ENCODE data around the gene FRY.

The FRY gene

GRCh38 chr13:32141462-32141861, 109.9 kb downstream of the FRY start:
- WGBS (ENCODE audit: insufficient coverage, insufficient read length), result no CpG with 5 or more reads among the region's 1 CpG
- Histone ChIP-seq H3K4me1 (ENCODE audit: control insufficient read depth, insufficient read depth, low read length) (no peaks in the 10 kb centered on the region; the same call in 1 of the 2 replicates), H3K27ac (ENCODE audit: low read length) (no peak overlapping the region), H3K4me3 (ENCODE audit: low read length) (no peak overlapping the region), H3K27me3 (ENCODE audit: control insufficient read depth, insufficient read depth, low read length) (no peaks in the 10 kb centered on the region), H3K9me3 (ENCODE audit: control insufficient read depth, insufficient read depth, low read length) (no peaks in the 10 kb centered on the region), H3K36me3 (ENCODE audit: control insufficient read depth, insufficient read depth, low read length) (no peaks in the 10 kb centered on the region)
- DNase-seq (ENCODE audit: low read depth, low spot score), result no peak

DNA sequence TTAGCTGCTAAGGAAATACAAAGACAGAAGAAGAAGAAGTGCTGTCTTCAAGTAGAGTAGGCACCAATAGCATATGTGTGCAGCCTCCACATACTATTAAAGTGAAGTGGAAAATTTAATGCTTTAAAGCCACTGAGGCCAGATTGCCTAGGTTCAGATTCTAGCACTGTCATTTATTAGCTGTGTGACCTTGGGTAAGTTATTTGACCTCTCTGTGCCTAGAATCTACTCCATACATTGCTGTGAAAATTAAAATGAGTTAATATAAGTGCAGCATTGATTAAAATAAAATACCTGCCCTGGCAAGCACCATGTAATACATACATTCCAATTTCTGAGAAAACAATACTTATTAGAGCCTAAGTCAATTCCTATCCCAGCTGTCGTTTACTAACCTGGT, 110.5 kb downstream of the FRY start:
- no peaks in the 10 kb centered on the region for H3K9me3 ChIP-seq (ENCODE audit: control insufficient read depth, insufficient read depth, low read length)
- no peaks in the 10 kb centered on the region for H3K36me3 ChIP-seq (ENCODE audit: control insufficient read depth, insufficient read depth, low read length)
- no peaks in the 10 kb centered on the region for H3K27me3 ChIP-seq (ENCODE audit: control insufficient read depth, insufficient read depth, low read length)
- H3K4me3 ChIP-seq (ENCODE audit: low read length), result no peak overlapping the region
- WGBS (ENCODE audit: insufficient coverage, insufficient read length), result no CpG with 5 or more reads among the region's 1 CpG
- no peak overlapping the region for H3K27ac ChIP-seq (ENCODE audit: low read length)
- H3K4me1 ChIP-seq (ENCODE audit: control insufficient read depth, insufficient read depth, low read length), result no peaks in the 10 kb centered on the region; the same call in 1 of the 2 replicates
- no peak for DNase-seq (ENCODE audit: low read depth, low spot score)

- no peak overlapping the region for H3K4me3 ChIP-seq (ENCODE audit: low read length)
- H3K4me1 ChIP-seq (ENCODE audit: control insufficient read depth, insufficient read depth, low read length), result no peaks in the 10 kb centered on the region; the same call in 1 of the 2 replicates
- DNase-seq (ENCODE audit: low read depth, low spot score), result peak; percentile 13
- H3K27me3 ChIP-seq (ENCODE audit: control insufficient read depth, insufficient read depth, low read length), result no peaks in the 10 kb centered on the region
- H3K27ac ChIP-seq (ENCODE audit: low read length), result no peak overlapping the region
- no peaks in the 10 kb centered on the region for H3K36me3 ChIP-seq (ENCODE audit: control insufficient read depth, insufficient read depth, low read length)
- no peaks in the 10 kb centered on the region for H3K9me3 ChIP-seq (ENCODE audit: control insufficient read depth, insufficient read depth, low read length)
Observed at GRCh38 chr13:32142956-32143375, 111.4 kb downstream of the FRY start.

GRCh38 chr13:32147193-32147592, 115.6 kb downstream of the FRY start:
- Histone ChIP-seq H3K27ac (ENCODE audit: low read length) (no peak overlapping the region), H3K4me3 (ENCODE audit: low read length) (no peak overlapping the region), H3K36me3 (ENCODE audit: control insufficient read depth, insufficient read depth, low read length) (no peaks in the 10 kb centered on the region), H3K9me3 (ENCODE audit: control insufficient read depth, insufficient read depth, low read length) (no peaks in the 10 kb centered on the region), H3K27me3 (ENCODE audit: control insufficient read depth, insufficient read depth, low read length) (no peaks in the 10 kb centered on the region), H3K4me1 (ENCODE audit: control insufficient read depth, insufficient read depth, low read length) (no peaks in the 10 kb centered on the region)
- WGBS (ENCODE audit: insufficient coverage, insufficient read length), result no CpG with 5 or more reads among the region's 2 CpGs
- no peak for DNase-seq (ENCODE audit: low read depth, low spot score)

DNA sequence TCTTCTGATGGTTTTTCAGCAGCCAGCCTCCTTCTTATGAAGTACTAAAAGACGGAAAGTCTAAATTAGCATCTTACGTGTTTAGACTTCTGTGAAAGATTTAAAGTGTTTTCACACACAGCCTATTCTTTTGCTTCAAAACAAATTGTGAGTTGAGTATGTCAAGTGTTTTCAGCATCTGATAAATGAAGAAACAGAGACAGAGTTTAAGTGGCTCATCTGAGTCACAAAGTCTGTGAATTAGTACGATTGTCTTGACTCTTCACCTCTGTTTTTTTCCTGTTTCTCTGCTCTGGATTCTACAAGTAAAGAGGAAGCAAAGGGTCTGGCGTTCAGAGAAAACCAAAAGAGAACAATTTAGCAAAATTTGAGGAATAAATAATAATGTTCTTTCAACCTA, 116.4 kb downstream of the FRY start:
- H3K9me3 ChIP-seq (ENCODE audit: control insufficient read depth, insufficient read depth, low read length), result no peaks in the 10 kb centered on the region
- DNase-seq (ENCODE audit: low read depth, low spot score), result no peak
- H3K27me3 ChIP-seq (ENCODE audit: control insufficient read depth, insufficient read depth, low read length), result no peaks in the 10 kb centered on the region
- H3K4me3 ChIP-seq (ENCODE audit: low read length), result no peak overlapping the region
- no CpG with 5 or more reads among the region's 4 CpGs for WGBS (ENCODE audit: insufficient coverage, insufficient read length)
- H3K27ac ChIP-seq (ENCODE audit: low read length), result no peak overlapping the region
- no peaks in the 10 kb centered on the region for H3K36me3 ChIP-seq (ENCODE audit: control insufficient read depth, insufficient read depth, low read length)
- H3K4me1 ChIP-seq (ENCODE audit: control insufficient read depth, insufficient read depth, low read length), result no peaks in the 10 kb centered on the region

GRCh38 chr13:32150239-32150638, 118.7 kb downstream of the FRY start:
- Histone ChIP-seq H3K36me3 (ENCODE audit: control insufficient read depth, insufficient read depth, low read length) (no peaks in the 10 kb centered on the region), H3K27ac (ENCODE audit: low read length) (no peak overlapping the region), H3K27me3 (ENCODE audit: control insufficient read depth, insufficient read depth, low read length) (no peaks in the 10 kb centered on the region), H3K4me3 (ENCODE audit: low read length) (no peak overlapping the region), H3K4me1 (ENCODE audit: control insufficient read depth, insufficient read depth, low read length) (no peaks in the 10 kb centered on the region), H3K9me3 (ENCODE audit: control insufficient read depth, insufficient read depth, low read length) (no peaks in the 10 kb centered on the region)
- no CpG with 5 or more reads among the region's 1 CpG for WGBS (ENCODE audit: insufficient coverage, insufficient read length)
- no peak for DNase-seq (ENCODE audit: low read depth, low spot score)

- no CpG with 5 or more reads among the region's 1 CpG for WGBS (ENCODE audit: insufficient coverage, insufficient read length)
- Histone ChIP-seq H3K4me3 (ENCODE audit: low read length) (no peak overlapping the region), H3K9me3 (ENCODE audit: control insufficient read depth, insufficient read depth, low read length) (no peaks in the 10 kb centered on the region), H3K27me3 (ENCODE audit: control insufficient read depth, insufficient read depth, low read length) (no peaks in the 10 kb centered on the region), H3K4me1 (ENCODE audit: control insufficient read depth, insufficient read depth, low read length) (no peaks in the 10 kb centered on the region), H3K36me3 (ENCODE audit: control insufficient read depth, insufficient read depth, low read length) (no peaks in the 10 kb centered on the region), H3K27ac (ENCODE audit: low read length) (no peak overlapping the region)
- no peak for DNase-seq (ENCODE audit: low read depth, low spot score)
Observed at GRCh38 chr13:32150794-32151193, 119.2 kb downstream of the FRY start.

- DNase-seq (ENCODE audit: low read depth, low spot score), result no peak
- H3K4me1 ChIP-seq (ENCODE audit: control insufficient read depth, insufficient read depth, low read length), result no peaks in the 10 kb centered on the region
- no peaks in the 10 kb centered on the region for H3K36me3 ChIP-seq (ENCODE audit: control insufficient read depth, insufficient read depth, low read length)
- WGBS (ENCODE audit: insufficient coverage, insufficient read length), result no CpG with 5 or more reads among the region's 5 CpGs
- no peak overlapping the region for H3K27ac ChIP-seq (ENCODE audit: low read length)
- H3K27me3 ChIP-seq (ENCODE audit: control insufficient read depth, insufficient read depth, low read length), result no peaks in the 10 kb centered on the region
- no peak overlapping the region for H3K4me3 ChIP-seq (ENCODE audit: low read length)
- no peaks in the 10 kb centered on the region for H3K9me3 ChIP-seq (ENCODE audit: control insufficient read depth, insufficient read depth, low read length)
Observed at GRCh38 chr13:32151240-32151639, 119.7 kb downstream of the FRY start.

DNA sequence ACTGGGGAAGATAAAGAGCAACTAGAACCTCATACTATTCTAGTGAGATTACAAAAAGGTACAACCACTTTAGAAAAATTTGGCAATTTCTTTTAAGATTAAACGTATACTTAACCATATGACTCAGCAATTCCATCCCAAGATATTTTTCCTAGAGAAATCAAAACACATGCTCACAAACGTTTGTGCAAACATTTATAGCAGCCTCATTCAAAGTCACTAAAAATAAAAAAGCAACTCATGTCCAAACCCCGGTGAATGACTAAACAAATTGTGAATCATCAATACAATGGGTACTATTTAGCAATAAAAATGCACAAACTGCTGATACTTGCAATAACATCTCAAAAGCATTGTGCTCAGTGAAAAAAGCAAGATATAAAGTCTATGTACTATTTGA, 121.5 kb downstream of the FRY start:
- WGBS (ENCODE audit: insufficient coverage, insufficient read length), result no CpG with 5 or more reads among the region's 3 CpGs
- Histone ChIP-seq H3K9me3 (ENCODE audit: control insufficient read depth, insufficient read depth, low read length) (no peaks in the 10 kb centered on the region), H3K36me3 (ENCODE audit: control insufficient read depth, insufficient read depth, low read length) (no peaks in the 10 kb centered on the region), H3K4me3 (ENCODE audit: low read length) (no peak overlapping the region), H3K27me3 (ENCODE audit: control insufficient read depth, insufficient read depth, low read length) (no peaks in the 10 kb centered on the region), H3K4me1 (ENCODE audit: control insufficient read depth, insufficient read depth, low read length) (no peaks in the 10 kb centered on the region), H3K27ac (ENCODE audit: low read length) (no peak overlapping the region)
- DNase-seq (ENCODE audit: low read depth, low spot score), result no peak

DNA sequence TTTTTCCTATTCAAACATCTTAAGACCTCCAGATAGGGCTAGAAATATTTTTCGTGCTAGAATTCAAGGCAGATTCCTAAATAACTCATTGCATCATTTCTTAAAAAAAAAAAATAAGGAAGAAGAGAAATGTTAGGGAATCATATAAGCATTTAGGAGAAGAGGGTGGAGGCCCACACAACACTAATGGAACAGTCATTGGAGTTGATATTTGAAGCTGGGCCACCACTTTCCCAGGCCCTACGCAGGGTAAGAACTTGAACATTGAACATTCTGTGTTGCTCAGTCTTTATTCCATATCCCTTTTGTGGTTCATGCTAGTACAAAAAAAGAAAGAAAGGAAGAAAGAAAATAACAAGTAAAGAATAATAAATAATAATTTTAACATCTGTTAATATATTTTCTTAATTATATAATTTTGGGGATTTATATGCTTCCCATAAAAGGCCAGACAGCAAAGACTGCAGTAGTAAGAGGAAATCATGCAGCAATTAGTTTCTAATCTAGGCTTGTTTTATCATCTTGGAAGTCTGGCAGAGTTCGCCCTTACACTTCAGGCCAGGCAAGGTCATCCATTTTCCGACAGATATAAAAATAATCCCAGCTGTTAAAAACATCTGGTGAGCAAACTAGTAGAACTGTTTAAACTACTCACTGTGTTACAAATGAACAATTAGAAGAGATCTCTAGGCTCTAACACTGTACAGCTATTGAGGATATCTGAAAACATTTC, 127.7 kb downstream of the FRY start:
- Histone ChIP-seq H3K36me3 (ENCODE audit: control insufficient read depth, insufficient read depth, low read length) (no peaks in the 10 kb centered on the region), H3K9me3 (ENCODE audit: control insufficient read depth, insufficient read depth, low read length) (no peaks in the 10 kb centered on the region), H3K4me3 (ENCODE audit: low read length) (no peak overlapping the region), H3K27me3 (ENCODE audit: control insufficient read depth, insufficient read depth, low read length) (no peaks in the 10 kb centered on the region), H3K4me1 (ENCODE audit: control insufficient read depth, insufficient read depth, low read length) (no peaks in the 10 kb centered on the region), H3K27ac (ENCODE audit: low read length) (no peak overlapping the region)
- WGBS (ENCODE audit: insufficient coverage, insufficient read length), result no CpG with 5 or more reads among the region's 4 CpGs
- DNase-seq (ENCODE audit: low read depth, low spot score), result no peak

DNA sequence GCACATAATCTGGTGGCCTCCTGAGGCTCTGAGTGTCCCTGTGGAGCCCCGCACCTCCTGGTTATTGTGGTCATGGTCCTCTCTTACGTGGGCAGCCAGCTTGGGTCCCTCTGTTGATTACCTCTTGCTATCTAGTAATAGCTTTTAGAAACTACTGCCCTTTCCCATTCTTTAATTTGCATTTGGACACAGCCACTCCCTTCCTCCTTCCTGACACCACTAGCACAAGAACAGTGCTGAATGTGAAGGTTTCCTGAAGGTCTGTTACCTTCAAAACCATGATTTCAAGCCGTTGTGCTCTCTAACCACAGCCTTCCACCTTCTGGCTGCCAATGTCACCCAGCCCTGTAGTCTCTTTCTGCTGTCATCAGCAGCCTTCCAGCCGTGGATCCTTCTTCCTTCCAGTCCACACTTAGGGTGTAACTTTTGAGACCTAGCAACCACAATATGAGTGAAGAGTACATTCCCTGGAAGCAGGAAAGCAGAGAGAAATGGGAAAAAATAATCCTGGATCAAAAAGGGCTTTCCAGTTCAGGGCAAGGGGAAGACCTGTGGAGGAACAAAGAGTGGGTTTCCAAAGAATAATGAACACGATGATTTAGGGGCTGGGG, 130.9 kb downstream of the FRY start:
- Histone ChIP-seq H3K4me1 (ENCODE audit: control insufficient read depth, insufficient read depth, low read length) (no peaks in the 10 kb centered on the region), H3K27me3 (ENCODE audit: control insufficient read depth, insufficient read depth, low read length) (no peaks in the 10 kb centered on the region), H3K9me3 (ENCODE audit: control insufficient read depth, insufficient read depth, low read length) (no peaks in the 10 kb centered on the region), H3K36me3 (ENCODE audit: control insufficient read depth, insufficient read depth, low read length) (no peaks in the 10 kb centered on the region), H3K27ac (ENCODE audit: low read length) (no peak overlapping the region), H3K4me3 (ENCODE audit: low read length) (no peak overlapping the region)
- WGBS (ENCODE audit: insufficient coverage, insufficient read length), result no CpG with 5 or more reads among the region's 5 CpGs
- DNase-seq (ENCODE audit: low read depth, low spot score), result no peak
